Activated CD8-positive, alpha-beta T cell treated with anti-CD3 and anti-CD28 coated beads, Interleukin-2, amount 10 ng/mL, durations not matched to agents 7 days and 5 days (primary cell): ENCODE results near the gene LCE3E. TPM values are rescaled to one million over a fixed set of nuclear protein-coding genes. Genes with fewer than 3 reads are reported as not detected.
"Not testable (repeated sequence)": the region's sequence is repeated elsewhere in the genome, so short reads cannot be mapped to it uniquely, and the experiment has no call there.

Experiments
- ATAC-seq: fragments of 150-1000 bp; cut with Tn5 transposase; one replicate; pipeline ENCODE4 v1.10.0; 2021; ENCODE audit warnings: moderate library complexity
- CTCF ChIA-PET: fragments of 350-600 bp; sonication (Branson Sonifier 250); formaldehyde crosslinking; loops from one replicate; lab custom pipeline; 2021; ENCODE audit warnings: antibody characterized with exemption; lab: Charles Lee
- POLR2A ChIA-PET: fragments of 350-600 bp; sonication (Branson Sonifier 250); formaldehyde crosslinking; loops from one replicate; lab custom pipeline; 2021; ENCODE audit warnings: antibody characterized with exemption; lab: Charles Lee
- DNase-seq: peaks from one replicate; pipeline ENCODE4 v3.0.0-alpha.2; 2020
- H3K27ac Mint-ChIP-seq: one replicate; pipeline ENCODE4 v1.8.0; 2021; ENCODE audit warnings: mild to moderate bottlenecking, mixed read lengths
- H3K27me3 Mint-ChIP-seq: one replicate; pipeline ENCODE4 v1.8.0; 2021; ENCODE audit warnings: low read depth, mixed read lengths
- H3K36me3 Mint-ChIP-seq: one replicate; pipeline ENCODE4 v1.8.0; 2021; ENCODE audit warnings: low read depth, mixed read lengths
- H3K4me1 Mint-ChIP-seq: one replicate; pipeline ENCODE4 v1.8.0; 2021; ENCODE audit warnings: low read depth, mixed read lengths
- H3K4me3 Mint-ChIP-seq: one replicate; pipeline ENCODE4 v1.8.0; 2021; ENCODE audit warnings: mild to moderate bottlenecking, mixed read lengths
- H3K9me3 Mint-ChIP-seq: one replicate; pipeline ENCODE4 v1.8.0; 2022; ENCODE audit warnings: mixed read lengths; ENCODE audit not compliant: insufficient read depth
- total RNA-seq, 2 experiments: library from RNA; stranded (reverse); gene quantifications; one replicate each; pipeline ENCODE4 v1.2.3, GENCODE V29; 2021

LCE3E gene, protein sequence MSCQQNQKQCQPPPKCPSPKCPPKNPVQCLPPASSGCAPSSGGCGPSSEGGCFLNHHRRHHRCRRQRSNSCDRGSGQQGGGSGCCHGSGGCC
- not detected for total RNA-seq

DNA sequence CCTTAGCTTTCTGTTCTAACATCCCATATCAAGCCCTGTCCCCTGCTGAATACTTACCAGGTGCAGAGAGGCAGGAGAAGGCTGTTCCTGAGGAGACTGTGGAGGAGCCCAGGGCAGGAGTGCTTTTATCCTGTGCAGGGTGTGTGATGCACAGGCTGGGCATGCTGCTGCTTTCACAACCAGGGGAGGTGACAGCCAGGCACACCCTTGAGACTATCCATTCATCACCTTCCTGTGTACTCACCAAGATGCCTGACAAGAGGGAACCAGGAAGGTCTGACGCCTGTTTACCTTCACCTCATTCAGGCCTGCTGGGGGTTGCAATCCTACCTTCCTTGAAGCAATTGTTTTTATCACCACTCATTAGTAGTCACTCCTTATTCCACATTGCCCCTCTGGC lies at the start of gene LCE3E:
Gene LCE3E, minus strand, starts transcription at position 100 of the 400 bp plus-strand sequence. CDS start 572 bp downstream, outside the sequence.
- POLR2A ChIA-PET = no interaction called here
- Mint-ChIP-seq H3K4me3 (no peak within 1 kb of the TSS), H3K9me3 (no peaks in the 10 kb centered on the region), H3K4me1 (no peaks in the 10 kb centered on the region), H3K27ac (no peak within 1 kb of the TSS), H3K27me3 (peaks cover 9% of the 10 kb centered on the region), H3K36me3 (no peaks in the 10 kb centered on the region)
- ATAC-seq (no peak), DNase-seq (no peak)
- CTCF ChIA-PET = no interaction called here

DNA sequence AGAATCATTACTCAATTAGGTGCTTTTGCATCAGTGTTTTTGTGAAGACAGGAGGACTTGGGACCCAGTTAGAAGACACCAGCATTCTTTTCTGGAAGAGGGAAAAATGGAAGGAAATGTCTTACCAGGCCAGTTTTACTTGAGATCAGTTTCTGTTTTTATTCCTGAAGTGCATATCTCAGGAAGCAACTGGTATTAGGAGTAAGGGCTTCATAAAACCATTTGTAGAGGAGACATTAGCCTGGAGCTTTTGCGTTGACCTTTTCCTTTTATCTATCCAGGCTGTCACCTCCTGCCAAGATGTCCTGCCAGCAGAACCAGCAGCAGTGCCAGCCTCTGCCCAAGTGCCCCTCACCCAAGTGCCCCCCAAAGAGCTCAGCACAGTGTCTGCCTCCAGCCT lies 46.9 kb upstream of the LCE3E start, which contains the start of gene LCE3B:
Gene LCE3B, plus strand, starts transcription at position 301 of the 400 bp plus-strand sequence. Its CDS starts 0 bp downstream, at position 301.
- no peak within 1 kb of the TSS for H3K4me3 Mint-ChIP-seq
- POLR2A ChIA-PET = no interaction called here

DNA sequence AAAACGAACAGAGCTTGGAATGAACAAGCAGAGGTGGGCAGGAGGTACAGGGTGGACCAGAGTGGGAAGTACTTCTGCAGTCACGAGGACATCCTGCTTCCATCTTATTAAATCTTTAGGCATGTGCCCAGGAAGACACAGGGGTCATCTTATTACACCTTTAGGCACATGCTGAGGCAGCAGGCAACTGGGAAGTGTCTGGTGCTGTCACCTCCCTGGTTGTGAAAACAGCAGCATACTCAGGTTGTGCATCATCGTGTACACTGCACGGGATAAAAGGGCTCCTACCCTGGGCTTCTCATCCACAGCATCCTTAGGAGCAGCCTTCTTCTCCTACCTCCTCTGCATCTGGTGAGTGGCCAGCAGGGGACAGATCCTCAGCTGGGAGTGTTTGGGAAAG lies 33.4 kb upstream of the LCE3E start, which contains the start of gene LCE3C:
Gene LCE3C, plus strand, starts transcription at position 301 of the 400 bp plus-strand sequence. CDS start 498 bp downstream, outside the sequence.
- POLR2A ChIA-PET = no interaction called here
- H3K4me3 Mint-ChIP-seq = no peak within 1 kb of the TSS

More for the DNA sequence above, 46.9 kb upstream of the LCE3E start, which contains the start of gene LCE3B:
- Mint-ChIP-seq H3K27me3 (no peaks in the 10 kb centered on the region), H3K36me3 (no peaks in the 10 kb centered on the region), H3K4me1 (no peaks in the 10 kb centered on the region), H3K9me3 (peaks cover 8% of the 10 kb centered on the region), H3K27ac (no peak within 1 kb of the TSS)
- no peak for ATAC-seq
- DNase-seq = no peak
- CTCF ChIA-PET = no interaction called here

DNA sequence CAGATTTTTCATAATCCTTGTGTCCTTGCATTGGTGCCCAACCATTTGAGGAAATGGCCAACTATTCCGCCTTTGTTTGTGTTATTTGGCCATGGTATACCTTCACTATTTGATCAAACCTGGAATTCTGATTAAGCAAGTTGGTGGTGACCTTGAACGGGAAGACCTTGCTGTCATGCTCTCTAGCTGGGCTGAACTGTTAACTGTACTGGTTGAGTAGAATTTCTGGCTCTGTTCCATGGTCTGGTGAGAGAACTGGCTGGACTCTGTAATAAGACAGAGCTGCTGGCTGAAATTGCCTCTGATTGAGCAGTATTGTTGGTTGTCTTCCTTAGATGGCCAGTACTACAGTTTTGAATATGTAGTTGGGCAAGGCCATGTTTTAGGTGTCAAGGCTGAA lies 30.4 kb upstream of the LCE3E start:
- DNase-seq = no peak
- no peaks in the 10 kb centered on the region for H3K4me1 Mint-ChIP-seq
- H3K27ac Mint-ChIP-seq = no peak overlapping the region
- no peaks in the 10 kb centered on the region for H3K36me3 Mint-ChIP-seq
- no peak overlapping the region for H3K4me3 Mint-ChIP-seq
- no peaks in the 10 kb centered on the region for H3K27me3 Mint-ChIP-seq
- CTCF ChIA-PET = no interaction called here
- no peaks in the 10 kb centered on the region for H3K9me3 Mint-ChIP-seq
- ATAC-seq = no peak
- POLR2A ChIA-PET = no interaction called here

More for the DNA sequence above, 33.4 kb upstream of the LCE3E start, which contains the start of gene LCE3C:
- ATAC-seq = no peak
- H3K36me3 Mint-ChIP-seq = no peaks in the 10 kb centered on the region
- no peaks in the 10 kb centered on the region for H3K27me3 Mint-ChIP-seq
- H3K27ac Mint-ChIP-seq = no peak within 1 kb of the TSS
- H3K4me1 Mint-ChIP-seq = no peaks in the 10 kb centered on the region
- no peak for DNase-seq
- CTCF ChIA-PET = no interaction called here
- H3K9me3 Mint-ChIP-seq = no peaks in the 10 kb centered on the region

DNA sequence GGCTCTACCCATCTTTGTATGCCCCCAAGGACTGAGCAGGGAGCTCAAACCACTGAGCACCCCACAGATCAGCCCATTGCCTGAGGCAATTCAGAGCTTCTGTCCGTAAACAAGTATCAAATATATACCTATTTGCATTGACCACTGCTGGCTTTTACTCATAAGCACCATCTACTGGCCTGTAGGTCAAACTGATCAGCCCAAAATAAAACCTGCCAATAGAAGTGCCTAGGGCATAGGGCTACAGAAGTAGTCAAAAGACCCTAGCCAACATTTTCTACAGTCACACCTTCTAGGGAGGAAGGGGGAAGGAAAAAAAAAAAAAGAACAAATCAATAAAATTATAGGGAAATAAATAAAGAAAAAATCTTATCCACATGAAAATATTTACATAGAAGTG lies 19.0 kb upstream of the LCE3E start:
- H3K27ac Mint-ChIP-seq = no peak overlapping the region
- POLR2A ChIA-PET = no interaction called here

DNA sequence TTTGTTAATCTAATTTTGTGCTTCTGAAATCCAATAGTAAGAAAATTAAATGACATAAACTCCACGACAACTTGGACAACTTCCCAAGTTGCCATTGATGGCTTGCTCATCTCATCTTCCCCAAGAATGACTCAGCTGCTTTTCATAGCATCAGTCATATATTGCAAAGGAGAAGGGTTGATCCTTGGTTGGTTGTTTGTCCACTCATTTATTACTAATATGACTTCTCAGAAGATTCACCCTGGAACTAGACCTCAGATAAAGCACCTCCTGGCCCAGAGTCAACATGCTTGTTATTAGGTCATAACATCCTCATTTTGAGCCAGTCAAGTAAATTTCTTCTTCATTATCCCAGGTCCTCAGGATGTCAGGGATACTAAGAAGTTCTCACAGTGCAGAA lies 16.1 kb upstream of the LCE3E start:
- H3K4me1 Mint-ChIP-seq = no peaks in the 10 kb centered on the region

More for the DNA sequence above, 19.0 kb upstream of the LCE3E start:
- Mint-ChIP-seq H3K4me1 (no peaks in the 10 kb centered on the region), H3K27me3 (no peaks in the 10 kb centered on the region), H3K9me3 (no peaks in the 10 kb centered on the region), H3K36me3 (no peaks in the 10 kb centered on the region), H3K4me3 (no peak overlapping the region)
- CTCF ChIA-PET = no interaction called here
- DNase-seq (no peak), ATAC-seq (no peak)

DNA sequence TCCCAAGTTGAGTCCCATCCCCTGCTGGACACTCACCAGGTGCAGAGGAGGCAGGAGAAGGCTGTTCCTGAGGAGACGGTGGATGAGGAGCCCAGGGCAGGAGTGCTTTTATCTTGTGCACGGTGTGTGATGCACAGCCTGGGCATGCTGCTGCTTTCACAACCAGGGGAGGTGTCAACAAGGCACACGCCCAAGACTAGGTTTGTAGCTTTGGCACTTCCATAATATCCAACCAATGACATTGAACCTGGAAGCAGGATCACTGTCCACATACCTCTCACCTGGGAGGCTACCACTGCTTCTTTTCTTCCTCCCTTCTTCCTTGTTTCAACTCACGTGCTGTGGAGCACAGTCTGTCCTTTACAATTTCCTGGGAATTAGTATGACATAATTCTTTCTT lies 13.9 kb upstream of the LCE3E start, which contains the start of gene LCE3D:
Gene LCE3D, minus strand, starts transcription at position 84 of the 400 bp plus-strand sequence. CDS start 580 bp downstream, outside the sequence.
- no peaks in the 10 kb centered on the region for H3K9me3 Mint-ChIP-seq

More for the DNA sequence above, 16.1 kb upstream of the LCE3E start:
- Mint-ChIP-seq H3K4me3 (no peak overlapping the region), H3K27me3 (no peaks in the 10 kb centered on the region), H3K36me3 (no peaks in the 10 kb centered on the region), H3K9me3 (no peaks in the 10 kb centered on the region), H3K27ac (no peak overlapping the region)
- DNase-seq (no peak), ATAC-seq (no peak)
- ChIA-PET POLR2A (no interaction called here), CTCF (no interaction called here)

DNA sequence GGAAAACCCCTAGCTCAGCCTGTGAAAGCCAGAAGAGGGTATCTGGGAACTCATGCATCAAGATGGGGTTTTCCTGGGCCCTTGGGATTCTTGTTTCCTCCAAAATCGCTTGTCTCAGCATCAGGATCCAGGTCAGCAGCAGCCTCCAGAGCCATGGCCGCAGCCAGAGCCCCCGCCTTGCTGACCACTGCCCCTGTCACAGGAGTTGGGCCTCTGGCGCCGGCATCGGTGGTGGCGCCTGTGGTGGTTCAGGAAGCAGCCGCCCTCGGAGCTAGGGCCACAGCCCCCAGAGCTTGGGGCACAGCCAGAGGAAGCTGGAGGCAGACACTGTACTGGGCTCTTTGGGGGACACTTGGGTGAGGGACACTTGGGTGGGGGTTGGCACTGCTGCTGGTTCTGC lies 12.9 kb upstream of the LCE3E start:
- not testable (repeated sequence) for ATAC-seq, H3K4me1 Mint-ChIP-seq, DNase-seq, H3K27ac Mint-ChIP-seq, H3K9me3 Mint-ChIP-seq, H3K36me3 Mint-ChIP-seq, H3K27me3 Mint-ChIP-seq, H3K4me3 Mint-ChIP-seq
- ChIA-PET POLR2A (interaction anchor here (1.1 kb wide), 1 partner anchor 43 kb away, joined by 3 read pairs; no protein-coding TSS in a partner anchor), CTCF (interaction anchor here (2.9 kb wide), 1 partner anchor 42 kb away, joined by 12 read pairs; the partner anchor contains the start of gene LCE3A)

More for the DNA sequence above, 13.9 kb upstream of the LCE3E start, which contains the start of gene LCE3D:
- no peak for ATAC-seq
- H3K4me3 Mint-ChIP-seq = no peak within 1 kb of the TSS
- ChIA-PET CTCF (interaction anchor here (1.2 kb wide), 1 partner anchor 42 kb away, joined by 6 read pairs; the partner anchor contains the start of gene LCE3A), POLR2A (no interaction called here)
- no peak for DNase-seq
- H3K36me3 Mint-ChIP-seq = no peaks in the 10 kb centered on the region
- H3K27me3 Mint-ChIP-seq = peaks cover 3% of the 10 kb centered on the region
- no peak within 1 kb of the TSS for H3K27ac Mint-ChIP-seq
- no peaks in the 10 kb centered on the region for H3K4me1 Mint-ChIP-seq

DNA sequence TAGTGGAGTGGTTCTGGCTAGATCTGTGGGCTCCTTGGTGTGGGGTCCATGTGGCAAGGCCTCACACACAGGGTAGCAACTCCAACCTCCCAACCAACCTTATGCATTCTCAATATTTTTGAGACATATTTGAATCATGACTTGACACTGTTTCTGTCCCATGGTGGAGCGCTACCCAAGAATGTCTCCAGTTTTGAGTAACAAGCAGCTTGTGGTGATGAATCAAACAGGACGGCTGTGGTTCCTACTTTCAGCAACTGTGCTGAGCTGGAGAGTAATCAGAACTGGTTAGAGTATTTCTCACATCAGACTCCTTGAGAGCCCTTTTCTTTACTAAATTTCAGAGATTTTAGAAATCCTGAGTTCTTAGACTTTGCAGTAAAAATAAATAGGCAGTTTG lies 10.6 kb upstream of the LCE3E start:
- H3K4me1 Mint-ChIP-seq = no peaks in the 10 kb centered on the region
- no peak for ATAC-seq
- no peak for DNase-seq
- H3K4me3 Mint-ChIP-seq = no peak overlapping the region
- H3K9me3 Mint-ChIP-seq = no peaks in the 10 kb centered on the region
- ChIA-PET CTCF (interaction anchor here (2.9 kb wide), 1 partner anchor 45 kb away, joined by 12 read pairs; the partner anchor contains the start of gene LCE3A), POLR2A (no interaction called here)
- peaks cover 8% of the 10 kb centered on the region for H3K27me3 Mint-ChIP-seq
- no peaks in the 10 kb centered on the region for H3K36me3 Mint-ChIP-seq
- no peak overlapping the region for H3K27ac Mint-ChIP-seq

DNA sequence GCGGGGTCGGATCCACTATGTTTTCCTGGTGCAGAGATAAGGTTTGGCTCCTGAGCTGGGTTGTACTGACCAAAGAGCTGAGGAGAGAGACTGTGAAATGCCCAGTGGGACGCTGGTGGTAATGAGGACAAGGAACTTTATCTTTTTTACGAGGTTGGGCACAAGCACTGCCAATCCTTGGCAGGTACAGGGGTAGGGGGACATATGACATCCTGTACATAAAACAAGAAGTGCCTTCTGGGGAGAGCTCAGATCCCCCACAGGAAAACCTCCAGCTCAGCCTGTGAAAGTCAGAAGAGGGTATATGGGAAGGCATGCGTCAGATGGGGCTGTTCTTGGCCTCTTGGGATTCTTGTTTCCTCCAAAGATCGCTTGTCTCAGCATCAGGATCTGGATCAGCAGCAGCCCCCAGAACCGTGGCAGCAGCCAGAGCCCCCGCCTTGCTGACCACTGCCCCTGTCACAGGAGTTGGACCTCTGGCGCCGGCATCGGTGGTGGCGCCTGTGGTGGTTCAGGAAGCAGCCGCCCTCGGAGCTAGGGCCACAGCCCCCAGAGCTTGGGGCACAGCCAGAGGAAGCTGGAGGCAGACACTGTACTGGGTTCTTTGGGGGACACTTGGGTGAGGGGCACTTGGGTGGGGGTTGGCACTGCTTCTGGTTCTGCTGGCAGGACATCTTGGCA lies 905 bp downstream of the LCE3E start:
- no peaks in the 10 kb centered on the region for H3K9me3 Mint-ChIP-seq
- no peak overlapping the region for H3K4me3 Mint-ChIP-seq
- CTCF ChIA-PET = no interaction called here
- H3K27ac Mint-ChIP-seq = no peak overlapping the region
- no peaks in the 10 kb centered on the region for H3K4me1 Mint-ChIP-seq
- ATAC-seq = no peak
- DNase-seq = no peak
- H3K27me3 Mint-ChIP-seq = peaks cover 6% of the 10 kb centered on the region
- POLR2A ChIA-PET = no interaction called here
- no peaks in the 10 kb centered on the region for H3K36me3 Mint-ChIP-seq

DNA sequence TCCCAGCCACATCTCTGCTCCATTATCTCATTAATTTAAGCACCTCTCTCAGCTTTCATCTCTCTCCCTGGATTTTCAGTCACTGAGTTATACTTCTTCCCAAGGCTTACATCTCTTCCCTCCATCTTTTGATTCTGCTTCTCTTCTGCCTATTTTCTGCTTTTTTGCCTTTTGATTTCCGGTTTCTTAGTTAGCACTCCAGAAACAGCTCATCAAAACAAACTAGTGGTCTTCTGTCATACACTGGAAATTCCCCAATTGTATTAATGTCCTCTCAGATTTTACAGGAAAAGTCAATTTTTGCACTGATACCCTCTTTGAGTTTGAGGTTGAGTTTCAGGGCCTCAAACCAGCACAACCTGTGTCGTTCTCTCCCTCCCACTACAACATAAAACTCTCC lies 1.5 kb downstream of the LCE3E start:
- Mint-ChIP-seq H3K4me3 (no peak overlapping the region), H3K27me3 (peaks cover 6% of the 10 kb centered on the region), H3K27ac (no peak overlapping the region), H3K9me3 (no peaks in the 10 kb centered on the region), H3K4me1 (no peaks in the 10 kb centered on the region), H3K36me3 (no peaks in the 10 kb centered on the region)
- ChIA-PET CTCF (no interaction called here), POLR2A (no interaction called here)
- ATAC-seq (no peak), DNase-seq (no peak)

DNA sequence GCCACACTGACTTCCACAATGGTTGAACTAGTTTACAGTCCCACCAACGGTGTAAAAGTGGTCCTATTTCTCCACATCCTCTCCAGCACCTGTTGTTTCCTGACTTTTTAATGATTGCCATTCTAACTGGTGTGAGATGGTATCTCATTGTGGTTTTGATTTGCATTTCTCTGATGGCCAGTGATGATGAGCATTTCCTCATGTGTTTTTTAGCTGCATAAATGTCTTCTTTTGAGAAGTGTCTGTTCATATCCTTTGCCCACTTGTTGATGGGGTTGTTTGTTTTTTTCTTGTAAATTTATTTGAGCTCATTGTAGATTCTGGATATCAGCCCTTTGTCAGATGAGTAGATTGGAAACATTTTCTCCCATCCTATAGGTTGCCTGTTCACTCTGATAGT lies 18.2 kb downstream of the LCE3E start:
- ATAC-seq, H3K4me1 Mint-ChIP-seq, H3K27ac Mint-ChIP-seq, H3K4me3 Mint-ChIP-seq, CTCF ChIA-PET, DNase-seq, H3K36me3 Mint-ChIP-seq, H3K27me3 Mint-ChIP-seq, H3K9me3 Mint-ChIP-seq, POLR2A ChIA-PET: not testable (repeated sequence)
